ENCODE measurements around the gene HIVEP1.

DNA sequence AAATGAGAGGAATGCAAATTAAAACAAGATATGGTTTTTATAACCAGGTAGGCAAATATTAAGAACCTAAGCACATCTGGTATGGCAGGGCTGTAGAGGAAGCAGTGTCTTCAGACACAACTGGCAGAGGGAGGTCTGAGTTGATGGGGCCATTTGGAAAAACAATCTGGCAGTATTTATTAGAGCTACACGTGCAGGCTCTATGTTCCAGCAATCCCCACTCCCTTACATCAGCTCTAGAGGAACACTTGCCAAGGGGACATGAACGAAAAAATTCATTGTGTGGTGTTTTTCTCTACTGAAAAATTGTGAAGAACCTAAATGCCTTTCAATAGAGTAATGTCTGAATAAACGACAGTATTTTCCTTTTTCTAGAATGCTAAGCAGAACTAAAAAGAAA lies 166.4 kb downstream of the HIVEP1 start:
- TF ChIP-seq, protein P1, sequence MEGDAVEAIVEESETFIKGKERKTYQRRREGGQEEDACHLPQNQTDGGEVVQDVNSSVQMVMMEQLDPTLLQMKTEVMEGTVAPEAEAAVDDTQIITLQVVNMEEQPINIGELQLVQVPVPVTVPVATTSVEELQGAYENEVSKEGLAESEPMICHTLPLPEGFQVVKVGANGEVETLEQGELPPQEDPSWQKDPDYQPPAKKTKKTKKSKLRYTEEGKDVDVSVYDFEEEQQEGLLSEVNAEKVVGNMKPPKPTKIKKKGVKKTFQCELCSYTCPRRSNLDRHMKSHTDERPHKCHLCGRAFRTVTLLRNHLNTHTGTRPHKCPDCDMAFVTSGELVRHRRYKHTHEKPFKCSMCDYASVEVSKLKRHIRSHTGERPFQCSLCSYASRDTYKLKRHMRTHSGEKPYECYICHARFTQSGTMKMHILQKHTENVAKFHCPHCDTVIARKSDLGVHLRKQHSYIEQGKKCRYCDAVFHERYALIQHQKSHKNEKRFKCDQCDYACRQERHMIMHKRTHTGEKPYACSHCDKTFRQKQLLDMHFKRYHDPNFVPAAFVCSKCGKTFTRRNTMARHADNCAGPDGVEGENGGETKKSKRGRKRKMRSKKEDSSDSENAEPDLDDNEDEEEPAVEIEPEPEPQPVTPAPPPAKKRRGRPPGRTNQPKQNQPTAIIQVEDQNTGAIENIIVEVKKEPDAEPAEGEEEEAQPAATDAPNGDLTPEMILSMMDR (conservative IDR thresholded peaks at IDR 0.05; ENCODE audit: low read depth, low read length): no peak
- no peak for TF ChIP-seq EZH2phosphoT487 (IDR thresholded peaks at IDR 0.05; ENCODE audit: borderline replicate concordance, low read length)
